ENCODE results near the gene PMEPA1. TPM values are rescaled to one million over a fixed set of nuclear protein-coding genes. Genes with fewer than 3 reads are reported as not detected.

The PMEPA1 gene
- total RNA-seq, 1 experiment from 2014 or later = 89.8 TPM

DNA sequence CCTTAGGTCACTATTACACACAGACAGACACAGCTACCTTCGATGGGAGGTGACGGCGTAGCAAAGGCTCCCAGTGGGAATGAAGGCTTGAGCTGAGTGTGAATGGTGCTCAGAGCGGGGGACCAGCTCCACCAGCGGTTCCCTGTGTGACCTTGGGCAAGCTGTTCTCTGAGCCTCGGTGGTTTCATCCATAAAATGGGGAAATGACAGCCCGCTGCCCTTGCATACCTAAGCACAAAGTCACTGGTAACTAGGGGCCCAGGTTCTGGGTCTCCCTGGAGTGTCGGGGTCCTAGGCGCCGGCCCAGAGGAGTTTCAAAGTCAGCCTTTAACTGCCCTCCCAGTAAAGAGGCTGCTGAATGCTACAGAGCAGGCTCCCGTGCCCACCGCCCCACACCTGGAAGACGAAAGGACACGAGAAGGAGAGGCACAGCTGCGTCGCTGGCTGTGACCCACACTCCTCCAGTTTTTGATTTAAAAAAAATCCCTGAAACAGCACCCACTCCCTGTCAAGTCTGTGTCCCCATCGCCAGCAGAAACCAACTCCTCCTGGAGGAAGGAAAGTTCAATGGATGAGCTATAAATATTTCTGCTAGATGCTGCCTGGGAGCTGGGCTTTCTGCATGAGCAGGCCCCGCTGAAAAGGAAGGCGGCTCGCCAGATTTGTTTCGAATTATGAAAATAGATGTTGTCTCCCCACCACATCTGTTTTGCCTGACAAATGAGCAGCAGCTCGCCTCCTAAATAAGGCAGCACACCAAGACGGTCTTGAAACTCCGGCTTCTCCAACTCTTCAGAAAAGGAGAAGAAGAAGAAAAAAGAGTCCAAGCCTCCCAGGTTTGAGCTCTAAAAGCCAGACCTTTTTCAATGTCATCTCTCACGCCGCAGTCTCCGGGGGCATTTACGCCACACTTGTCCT lies 27.4 kb downstream of the PMEPA1 start:
- H3K36me3 ChIP-seq (ENCODE audit: control insufficient read depth, insufficient read depth, low read length) = no peaks in the 10 kb centered on the region
- no peaks in the 10 kb centered on the region for H3K9me3 ChIP-seq (ENCODE audit: control insufficient read depth, insufficient read depth, low read depth, low read length)
- TF ChIP-seq, protein P1, sequence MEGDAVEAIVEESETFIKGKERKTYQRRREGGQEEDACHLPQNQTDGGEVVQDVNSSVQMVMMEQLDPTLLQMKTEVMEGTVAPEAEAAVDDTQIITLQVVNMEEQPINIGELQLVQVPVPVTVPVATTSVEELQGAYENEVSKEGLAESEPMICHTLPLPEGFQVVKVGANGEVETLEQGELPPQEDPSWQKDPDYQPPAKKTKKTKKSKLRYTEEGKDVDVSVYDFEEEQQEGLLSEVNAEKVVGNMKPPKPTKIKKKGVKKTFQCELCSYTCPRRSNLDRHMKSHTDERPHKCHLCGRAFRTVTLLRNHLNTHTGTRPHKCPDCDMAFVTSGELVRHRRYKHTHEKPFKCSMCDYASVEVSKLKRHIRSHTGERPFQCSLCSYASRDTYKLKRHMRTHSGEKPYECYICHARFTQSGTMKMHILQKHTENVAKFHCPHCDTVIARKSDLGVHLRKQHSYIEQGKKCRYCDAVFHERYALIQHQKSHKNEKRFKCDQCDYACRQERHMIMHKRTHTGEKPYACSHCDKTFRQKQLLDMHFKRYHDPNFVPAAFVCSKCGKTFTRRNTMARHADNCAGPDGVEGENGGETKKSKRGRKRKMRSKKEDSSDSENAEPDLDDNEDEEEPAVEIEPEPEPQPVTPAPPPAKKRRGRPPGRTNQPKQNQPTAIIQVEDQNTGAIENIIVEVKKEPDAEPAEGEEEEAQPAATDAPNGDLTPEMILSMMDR (IDR thresholded peaks at IDR 0.05) = no peak
- TF ChIP-seq TCF7L2 (IDR thresholded peaks at IDR 0.05; ENCODE audit: low read depth, low read length) (no peak), POLR2AphosphoS5 (IDR thresholded peaks at IDR 0.05; ENCODE audit: low read depth, low read length) (no peak), SIN3A (IDR thresholded peaks at IDR 0.05; ENCODE audit: borderline replicate concordance, insufficient read depth, low read depth, low read length) (no peak)
- TF ChIP-seq, protein P2, sequence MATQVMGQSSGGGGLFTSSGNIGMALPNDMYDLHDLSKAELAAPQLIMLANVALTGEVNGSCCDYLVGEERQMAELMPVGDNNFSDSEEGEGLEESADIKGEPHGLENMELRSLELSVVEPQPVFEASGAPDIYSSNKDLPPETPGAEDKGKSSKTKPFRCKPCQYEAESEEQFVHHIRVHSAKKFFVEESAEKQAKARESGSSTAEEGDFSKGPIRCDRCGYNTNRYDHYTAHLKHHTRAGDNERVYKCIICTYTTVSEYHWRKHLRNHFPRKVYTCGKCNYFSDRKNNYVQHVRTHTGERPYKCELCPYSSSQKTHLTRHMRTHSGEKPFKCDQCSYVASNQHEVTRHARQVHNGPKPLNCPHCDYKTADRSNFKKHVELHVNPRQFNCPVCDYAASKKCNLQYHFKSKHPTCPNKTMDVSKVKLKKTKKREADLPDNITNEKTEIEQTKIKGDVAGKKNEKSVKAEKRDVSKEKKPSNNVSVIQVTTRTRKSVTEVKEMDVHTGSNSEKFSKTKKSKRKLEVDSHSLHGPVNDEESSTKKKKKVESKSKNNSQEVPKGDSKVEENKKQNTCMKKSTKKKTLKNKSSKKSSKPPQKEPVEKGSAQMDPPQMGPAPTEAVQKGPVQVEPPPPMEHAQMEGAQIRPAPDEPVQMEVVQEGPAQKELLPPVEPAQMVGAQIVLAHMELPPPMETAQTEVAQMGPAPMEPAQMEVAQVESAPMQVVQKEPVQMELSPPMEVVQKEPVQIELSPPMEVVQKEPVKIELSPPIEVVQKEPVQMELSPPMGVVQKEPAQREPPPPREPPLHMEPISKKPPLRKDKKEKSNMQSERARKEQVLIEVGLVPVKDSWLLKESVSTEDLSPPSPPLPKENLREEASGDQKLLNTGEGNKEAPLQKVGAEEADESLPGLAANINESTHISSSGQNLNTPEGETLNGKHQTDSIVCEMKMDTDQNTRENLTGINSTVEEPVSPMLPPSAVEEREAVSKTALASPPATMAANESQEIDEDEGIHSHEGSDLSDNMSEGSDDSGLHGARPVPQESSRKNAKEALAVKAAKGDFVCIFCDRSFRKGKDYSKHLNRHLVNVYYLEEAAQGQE (IDR thresholded peaks at IDR 0.05; ENCODE audit: insufficient read depth in 1 of 2, low read depth in 2 of 2, low read length in 1 of 2) = no peak
- POLR2A ChIA-PET = interaction anchor here (0.6 kb wide), 2 partner anchors 315 to 969 kb away, joined by 3 read pairs; no protein-coding TSS in a partner anchor
- no peak for ATAC-seq
- no peaks in the 10 kb centered on the region for H3K27me3 ChIP-seq (ENCODE audit: control insufficient read depth, insufficient read depth, low read length)
- intact Hi-C loops (cut with micrococcal nuclease; ENCODE audit: unreplicated experiment) = no loop called here
- no TSS peak for BruUV-seq (replicated peaks)
- CTCF ChIA-PET = no interaction called here
- peaks cover 58% of the 10 kb centered on the region for H3K4me1 ChIP-seq (ENCODE audit: control insufficient read depth, insufficient read depth, low read length)
- in situ Hi-C loops (cut with HindIII; ENCODE audit: low pct_unique_long_range_greater_than_20kb, low sequenced_read_pairs) = no loop called here
- H3K4me3 ChIP-seq (ENCODE audit: low read depth in 2 of 2, low read length in 2 of 2) = no peak overlapping the region
- H3K27ac ChIP-seq (ENCODE audit: low read length) = no peak overlapping the region
- no peak for DNase-seq (ENCODE audit: low read depth, low spot score)

- no peak overlapping the region for H3K27ac ChIP-seq (ENCODE audit: low read length)
- DNase-seq (ENCODE audit: low read depth, low spot score) (no peak), ATAC-seq (peak; percentile 41)
- POLR2A ChIA-PET = interaction anchor here (0.6 kb wide), 2 partner anchors 17 to 703 kb away, joined by 4 to 5 read pairs; no protein-coding TSS in a partner anchor
- H3K9me3 ChIP-seq (ENCODE audit: control insufficient read depth, insufficient read depth, low read depth, low read length) = no peaks in the 10 kb centered on the region
- in situ Hi-C loops (cut with HindIII; ENCODE audit: low pct_unique_long_range_greater_than_20kb, low sequenced_read_pairs) = no loop called here
- H3K36me3 ChIP-seq (ENCODE audit: control insufficient read depth, insufficient read depth, low read length) = no peaks in the 10 kb centered on the region
- CTCF ChIA-PET = no interaction called here
- no peak overlapping the region for H3K4me3 ChIP-seq (ENCODE audit: low read depth in 2 of 2, low read length in 2 of 2)
- no TSS peak for BruUV-seq (replicated peaks)
- peaks cover 56% of the 10 kb centered on the region for H3K4me1 ChIP-seq (ENCODE audit: control insufficient read depth, insufficient read depth, low read length)
- H3K27me3 ChIP-seq (ENCODE audit: control insufficient read depth, insufficient read depth, low read length) = no peaks in the 10 kb centered on the region
- intact Hi-C loops (cut with micrococcal nuclease; ENCODE audit: unreplicated experiment) = no loop called here
- TF ChIP-seq, protein P2 (IDR thresholded peaks at IDR 0.05; ENCODE audit: insufficient read depth in 1 of 2, low read depth in 2 of 2, low read length in 1 of 2) = 0 out of 4 replicates have a peak, but pooled peaks of 1 of the 2 experiments have one; percentile 26
- TF ChIP-seq, protein P1 (IDR thresholded peaks at IDR 0.05) = no peak
- TF ChIP-seq POLR2AphosphoS5 (IDR thresholded peaks at IDR 0.05; ENCODE audit: low read depth, low read length) (no peak), TCF7L2 (IDR thresholded peaks at IDR 0.05; ENCODE audit: low read depth, low read length) (no peak), SIN3A (IDR thresholded peaks at IDR 0.05; ENCODE audit: borderline replicate concordance, insufficient read depth, low read depth, low read length) (no peak)
Observed at GRCh38 chr20:57680934-57681914, 28.6 kb downstream of the PMEPA1 start.
